Measurements from ENCODE around the gene C1R. TPM values are rescaled to one million over a fixed set of nuclear protein-coding genes. Genes with fewer than 3 reads are reported as not detected.

The C1R gene
- total RNA-seq, 4 donors from 2014 or later, result 265 to 697 (median 433) TPM

- TF ChIP-seq, protein P1, sequence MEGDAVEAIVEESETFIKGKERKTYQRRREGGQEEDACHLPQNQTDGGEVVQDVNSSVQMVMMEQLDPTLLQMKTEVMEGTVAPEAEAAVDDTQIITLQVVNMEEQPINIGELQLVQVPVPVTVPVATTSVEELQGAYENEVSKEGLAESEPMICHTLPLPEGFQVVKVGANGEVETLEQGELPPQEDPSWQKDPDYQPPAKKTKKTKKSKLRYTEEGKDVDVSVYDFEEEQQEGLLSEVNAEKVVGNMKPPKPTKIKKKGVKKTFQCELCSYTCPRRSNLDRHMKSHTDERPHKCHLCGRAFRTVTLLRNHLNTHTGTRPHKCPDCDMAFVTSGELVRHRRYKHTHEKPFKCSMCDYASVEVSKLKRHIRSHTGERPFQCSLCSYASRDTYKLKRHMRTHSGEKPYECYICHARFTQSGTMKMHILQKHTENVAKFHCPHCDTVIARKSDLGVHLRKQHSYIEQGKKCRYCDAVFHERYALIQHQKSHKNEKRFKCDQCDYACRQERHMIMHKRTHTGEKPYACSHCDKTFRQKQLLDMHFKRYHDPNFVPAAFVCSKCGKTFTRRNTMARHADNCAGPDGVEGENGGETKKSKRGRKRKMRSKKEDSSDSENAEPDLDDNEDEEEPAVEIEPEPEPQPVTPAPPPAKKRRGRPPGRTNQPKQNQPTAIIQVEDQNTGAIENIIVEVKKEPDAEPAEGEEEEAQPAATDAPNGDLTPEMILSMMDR (IDR thresholded peaks at IDR 0.05; ENCODE audit: low read depth), result no peak
These were observed 27.7 kb downstream of the C1R start for GRCh38 chr12:7064516-7064915.

GRCh38 chr12:7061596-7061995, 30.6 kb downstream of the C1R start:
- TF ChIP-seq, protein P1 (IDR thresholded peaks at IDR 0.05; ENCODE audit: low read depth), result no peak

DNA sequence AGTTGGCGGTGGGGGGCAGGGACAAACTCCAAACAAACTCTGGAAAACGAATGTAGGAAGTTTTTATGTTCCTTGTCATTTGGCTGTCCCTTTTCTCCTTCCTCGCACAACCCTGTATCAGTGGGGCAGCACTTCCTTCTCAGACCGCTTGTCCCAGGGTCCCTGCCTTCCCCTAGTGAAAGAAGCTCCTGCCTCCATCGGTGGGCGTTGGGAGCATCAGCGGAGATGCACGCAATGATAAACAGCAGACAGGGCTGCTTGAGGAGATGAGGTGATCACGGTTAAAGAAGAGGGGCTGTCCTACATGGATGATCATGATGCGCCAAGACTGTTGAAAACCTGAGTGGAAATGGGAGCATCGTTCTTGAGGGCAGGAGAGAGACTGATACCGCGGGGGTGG, 31.1 kb downstream of the C1R start:
- TF ChIP-seq, protein P1 (IDR thresholded peaks at IDR 0.05; ENCODE audit: low read depth), result no peak

DNA sequence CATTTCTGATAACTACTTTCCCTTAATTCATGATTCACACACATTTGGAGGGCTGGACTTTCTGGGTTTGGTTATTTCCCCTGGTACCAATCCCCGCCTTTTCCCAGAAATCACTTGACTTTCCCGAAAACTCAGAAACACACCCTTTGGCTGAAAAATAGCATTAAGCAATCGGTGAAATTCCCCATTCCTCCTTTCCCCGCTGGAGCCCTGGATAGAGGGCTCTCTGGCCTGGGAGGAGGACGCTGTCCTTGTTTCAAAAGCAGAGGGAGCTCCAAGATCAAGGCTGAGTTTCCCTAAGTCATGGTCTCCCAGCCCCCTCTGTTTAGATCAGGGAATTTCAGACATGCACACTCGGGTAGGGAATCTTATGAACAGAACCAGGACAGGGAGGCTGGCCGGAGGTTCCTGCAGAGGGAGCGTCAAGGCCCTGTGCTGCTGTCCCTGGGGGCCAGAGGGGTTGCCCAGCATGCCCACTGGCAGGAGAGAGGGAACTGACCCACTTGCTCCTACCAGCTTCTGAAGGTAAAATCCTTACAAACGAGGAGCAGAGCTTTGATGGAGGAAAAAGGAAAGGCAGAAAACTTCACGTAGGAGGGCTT, 31.8 kb downstream of the C1R start, which contains the start of gene C1S:
Gene C1S, plus strand, starts transcription at position 366 of the 602 bp plus-strand sequence. CDS start 1,195 bp downstream, outside the sequence.
- TF ChIP-seq, protein P1 (IDR thresholded peaks at IDR 0.05; ENCODE audit: low read depth), result no peak

DNA sequence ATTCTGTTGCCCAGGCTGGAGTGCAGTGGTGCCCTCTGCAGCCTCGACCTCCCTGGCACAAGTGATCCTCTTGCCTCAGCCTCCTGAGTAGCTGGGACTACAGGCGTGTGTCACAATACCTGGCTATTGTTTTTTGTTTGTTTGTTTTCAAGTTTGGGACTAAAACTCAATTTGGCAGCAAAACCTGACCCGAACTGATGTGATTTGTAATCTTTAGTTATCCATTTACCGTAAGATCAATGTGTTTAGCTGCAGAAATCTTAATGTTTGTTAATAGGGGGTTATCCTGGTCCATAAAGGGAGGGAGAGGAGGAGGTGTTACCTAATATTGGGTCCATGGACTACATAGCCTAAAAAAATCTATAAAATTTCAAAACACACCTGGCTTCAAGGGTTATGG, 32.5 kb downstream of the C1R start:
- TF ChIP-seq, protein P1 (IDR thresholded peaks at IDR 0.05; ENCODE audit: low read depth), result no peak

- TF ChIP-seq, protein P1 (IDR thresholded peaks at IDR 0.05; ENCODE audit: low read depth), result no peak
These were observed 33.3 kb downstream of the C1R start for GRCh38 chr12:7058850-7059395.

DNA sequence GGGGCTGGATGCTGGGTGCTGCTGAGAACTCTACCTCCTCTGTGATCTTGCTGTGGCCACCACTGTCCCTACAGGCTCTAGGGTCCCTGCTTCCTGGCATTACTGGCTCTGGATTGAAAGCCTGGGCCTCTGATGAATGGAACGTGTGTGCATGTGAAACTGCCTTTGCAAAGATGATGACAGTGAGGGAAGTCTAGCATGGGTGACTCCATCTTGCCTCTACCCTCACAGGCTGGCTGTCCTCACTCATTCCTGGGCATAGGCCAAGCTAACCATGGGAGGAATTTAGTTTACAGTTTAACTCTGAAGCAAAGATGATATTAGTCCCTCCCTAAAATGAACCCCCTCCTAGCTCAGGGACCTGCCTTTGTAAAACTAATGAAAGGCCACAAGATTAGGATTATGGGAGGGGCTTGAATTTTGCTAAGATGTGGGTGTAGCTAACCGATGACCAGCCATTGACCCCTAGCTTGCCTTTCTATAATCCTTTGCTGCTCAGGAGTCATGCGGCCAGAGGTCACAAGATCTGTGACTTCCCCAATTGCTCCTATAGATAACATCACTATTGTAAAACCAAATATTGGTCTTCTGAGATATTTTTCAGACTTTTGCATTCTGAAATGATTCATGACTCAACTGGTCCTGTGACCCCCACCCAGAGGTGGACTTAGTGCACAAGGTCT, 33.9 kb downstream of the C1R start:
- TF ChIP-seq, protein P1 (IDR thresholded peaks at IDR 0.05; ENCODE audit: low read depth), result no peak
